ENCODE data around the gene CERCAM.
"Not testable (repeated sequence)": the region's sequence is repeated elsewhere in the genome, so short reads cannot be mapped to it uniquely, and the experiment has no call there.

Gene CERCAM

DNA sequence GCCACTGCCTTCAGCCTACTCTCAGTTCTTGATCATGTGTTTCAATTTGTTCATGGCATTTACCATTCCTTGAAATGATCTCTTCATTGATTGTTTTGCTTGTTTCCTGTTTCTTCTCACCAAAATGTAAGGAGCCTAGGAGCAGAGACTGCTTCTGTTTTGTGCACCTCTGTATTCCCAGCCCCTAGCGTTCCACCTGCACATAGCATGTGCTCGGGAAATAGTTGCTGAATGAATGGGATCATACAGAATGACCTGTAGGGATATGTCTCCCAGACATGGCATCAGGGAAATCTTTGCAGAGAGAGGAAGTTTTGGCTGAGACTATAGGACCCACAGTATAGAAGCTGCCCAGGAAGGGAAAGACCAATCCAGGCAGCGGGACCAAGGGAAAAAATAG lies 6.2 kb upstream of the CERCAM start:
- TF ChIP-seq, protein P1, sequence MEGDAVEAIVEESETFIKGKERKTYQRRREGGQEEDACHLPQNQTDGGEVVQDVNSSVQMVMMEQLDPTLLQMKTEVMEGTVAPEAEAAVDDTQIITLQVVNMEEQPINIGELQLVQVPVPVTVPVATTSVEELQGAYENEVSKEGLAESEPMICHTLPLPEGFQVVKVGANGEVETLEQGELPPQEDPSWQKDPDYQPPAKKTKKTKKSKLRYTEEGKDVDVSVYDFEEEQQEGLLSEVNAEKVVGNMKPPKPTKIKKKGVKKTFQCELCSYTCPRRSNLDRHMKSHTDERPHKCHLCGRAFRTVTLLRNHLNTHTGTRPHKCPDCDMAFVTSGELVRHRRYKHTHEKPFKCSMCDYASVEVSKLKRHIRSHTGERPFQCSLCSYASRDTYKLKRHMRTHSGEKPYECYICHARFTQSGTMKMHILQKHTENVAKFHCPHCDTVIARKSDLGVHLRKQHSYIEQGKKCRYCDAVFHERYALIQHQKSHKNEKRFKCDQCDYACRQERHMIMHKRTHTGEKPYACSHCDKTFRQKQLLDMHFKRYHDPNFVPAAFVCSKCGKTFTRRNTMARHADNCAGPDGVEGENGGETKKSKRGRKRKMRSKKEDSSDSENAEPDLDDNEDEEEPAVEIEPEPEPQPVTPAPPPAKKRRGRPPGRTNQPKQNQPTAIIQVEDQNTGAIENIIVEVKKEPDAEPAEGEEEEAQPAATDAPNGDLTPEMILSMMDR (IDR thresholded peaks at IDR 0.05; ENCODE audit: extremely low read depth, missing control alignments), result no peak
- no peak for DNase-seq (ENCODE audit: low spot score)

DNA sequence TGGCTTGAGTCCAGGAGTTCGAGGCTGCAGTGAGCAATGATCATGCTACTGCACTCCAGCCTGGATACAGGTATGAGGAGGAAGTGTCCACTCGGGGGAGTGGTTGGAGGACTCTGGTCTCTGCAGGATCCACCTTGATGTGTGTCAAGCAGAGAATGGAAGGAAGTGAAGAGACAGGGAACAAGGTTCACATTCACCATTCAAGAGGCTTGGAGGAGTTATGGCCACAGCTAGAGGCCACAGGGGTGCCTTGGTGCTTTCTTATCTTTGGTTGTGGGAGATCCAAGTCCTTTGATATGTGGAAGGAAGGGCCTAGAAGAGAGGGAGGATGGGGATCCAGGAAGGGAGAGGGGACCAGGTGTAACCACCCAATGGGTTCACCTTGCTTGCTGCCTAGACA lies 5.4 kb upstream of the CERCAM start:
- no peak for DNase-seq (ENCODE audit: low spot score)
- TF ChIP-seq, protein P1 (IDR thresholded peaks at IDR 0.05; ENCODE audit: extremely low read depth, missing control alignments), result no peak

DNA sequence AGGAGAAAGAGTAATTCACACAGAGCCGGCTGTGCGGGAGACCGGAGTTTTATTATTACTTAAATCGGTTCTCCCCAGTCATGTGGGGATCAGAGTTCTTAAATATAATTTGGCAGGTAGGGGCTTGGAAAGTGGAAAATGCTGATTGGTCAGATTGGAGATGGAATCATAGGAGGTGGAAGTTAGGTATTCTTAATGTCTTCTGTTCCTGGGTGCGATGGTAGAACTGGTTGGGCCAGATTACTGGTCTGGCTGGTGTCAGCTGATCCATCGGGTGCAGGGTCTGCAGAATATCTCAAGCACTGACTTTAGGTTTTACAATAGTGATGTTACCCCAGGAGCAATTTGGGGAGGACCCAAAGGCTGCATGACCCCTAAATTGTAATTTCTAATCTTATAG lies 4.6 kb upstream of the CERCAM start:
- no peak for DNase-seq (ENCODE audit: low spot score)
- TF ChIP-seq, protein P1 (IDR thresholded peaks at IDR 0.05; ENCODE audit: extremely low read depth, missing control alignments), result no peak

DNA sequence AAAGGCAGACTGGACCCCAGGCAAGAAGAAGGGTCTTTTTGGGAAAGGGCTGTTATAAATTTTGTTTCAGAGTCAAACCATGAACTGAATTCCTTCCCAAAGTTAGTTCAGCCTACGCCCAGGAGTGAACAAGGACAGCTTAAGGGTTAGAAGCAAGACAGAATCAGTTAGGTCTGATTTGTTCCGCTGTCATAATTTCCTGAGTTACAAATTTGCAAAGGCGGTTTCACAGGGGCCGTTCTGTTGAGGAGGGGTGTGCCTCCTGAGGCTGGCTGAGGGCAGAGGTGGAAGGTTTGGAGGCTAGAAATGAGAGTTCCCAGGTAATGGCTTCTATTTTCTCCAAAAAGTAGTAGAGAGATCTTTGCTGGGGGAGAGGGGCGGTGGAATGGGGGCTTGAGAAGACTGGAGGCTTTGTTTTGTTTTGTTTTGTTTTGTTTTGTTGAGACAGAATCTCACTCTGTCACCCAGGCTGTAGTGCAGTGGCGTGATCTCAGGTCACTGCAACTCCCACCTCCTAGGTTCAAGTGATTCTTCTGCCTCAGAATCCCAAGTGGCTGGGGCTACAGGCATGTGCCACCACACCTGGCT lies 4.1 kb upstream of the CERCAM start:
- DNase-seq (ENCODE audit: low spot score), result no peak
- TF ChIP-seq, protein P1 (IDR thresholded peaks at IDR 0.05; ENCODE audit: extremely low read depth, missing control alignments), result no peak

DNA sequence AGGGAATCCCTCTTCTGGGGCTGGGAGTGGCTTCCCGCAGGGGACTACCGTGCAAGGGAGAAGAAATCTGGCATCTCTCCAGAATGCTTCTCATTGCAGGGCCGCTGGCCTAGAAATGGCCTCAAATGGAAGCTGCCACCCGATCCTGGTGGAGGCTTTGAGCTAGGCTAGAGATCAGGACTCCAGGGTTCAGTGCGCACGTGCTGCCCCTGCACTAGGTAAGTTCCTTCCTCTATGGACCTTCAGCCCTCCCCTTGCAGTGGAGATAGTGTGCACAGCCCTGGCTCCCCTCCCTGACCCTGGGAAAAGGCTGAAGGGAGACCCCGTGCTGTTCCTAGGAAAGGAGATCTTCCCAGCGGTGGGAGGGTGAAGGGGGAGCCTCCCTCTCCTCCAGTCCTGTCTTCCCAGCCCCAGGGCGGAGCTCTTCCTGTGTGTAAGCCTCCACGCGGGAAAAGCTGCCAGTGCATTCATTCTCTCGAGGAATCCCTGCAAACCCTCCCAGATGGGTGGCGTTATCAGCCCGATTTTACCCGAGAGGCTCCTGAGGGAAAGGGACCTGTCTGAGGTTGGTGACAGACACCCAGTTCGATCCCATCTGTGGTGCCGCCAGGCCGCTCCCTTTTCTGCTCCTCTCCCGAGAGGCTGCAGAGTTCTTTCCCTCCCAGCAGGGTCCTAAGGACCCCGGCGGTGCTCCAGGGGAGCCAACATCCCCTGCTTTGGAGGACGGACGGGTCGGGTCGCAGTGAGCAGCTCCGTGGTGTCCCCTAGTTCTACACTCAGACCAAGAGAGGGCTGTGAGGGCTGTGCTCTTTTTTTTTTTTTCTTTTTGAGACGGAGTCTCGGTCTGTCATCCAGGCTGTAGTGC lies 1.4 kb upstream of the CERCAM start:
- TF ChIP-seq, protein P1 (IDR thresholded peaks at IDR 0.05; ENCODE audit: extremely low read depth, missing control alignments), result no peak
- no peak for DNase-seq (ENCODE audit: low spot score)

DNA sequence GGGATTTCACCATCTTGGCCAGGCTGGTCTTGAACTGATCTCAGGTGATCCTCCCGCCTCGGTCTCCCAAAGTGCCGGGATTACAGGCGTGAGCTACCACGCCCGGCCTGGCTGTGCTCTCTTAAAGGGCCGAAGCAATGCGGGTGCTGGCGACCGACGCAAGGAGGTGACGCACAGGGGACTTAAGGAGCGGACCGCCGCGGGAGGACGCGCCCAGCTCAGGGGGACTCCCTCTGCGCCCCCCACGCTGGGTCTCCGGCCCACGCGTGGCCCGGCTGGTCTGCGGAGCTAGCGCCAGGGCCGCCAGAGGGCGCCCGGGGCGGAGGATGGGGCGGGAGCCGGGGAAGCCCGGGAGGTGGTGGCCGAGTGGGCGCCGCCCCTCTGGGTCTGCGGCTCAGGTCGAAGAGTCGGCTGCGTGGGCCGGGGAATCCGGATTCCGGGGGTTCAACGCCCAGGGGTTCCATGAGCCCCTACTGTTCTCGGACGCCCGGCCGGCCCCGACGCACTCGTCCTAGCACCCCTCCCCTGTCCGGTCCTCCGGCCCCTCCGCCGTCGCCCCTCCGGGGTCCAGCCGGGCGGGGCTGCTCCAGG lies 502 bp upstream of the CERCAM start:
- DNase-seq (ENCODE audit: low spot score), result peak; percentile 96
- TF ChIP-seq, protein P1 (IDR thresholded peaks at IDR 0.05; ENCODE audit: extremely low read depth, missing control alignments), result peak; percentile 88

DNA sequence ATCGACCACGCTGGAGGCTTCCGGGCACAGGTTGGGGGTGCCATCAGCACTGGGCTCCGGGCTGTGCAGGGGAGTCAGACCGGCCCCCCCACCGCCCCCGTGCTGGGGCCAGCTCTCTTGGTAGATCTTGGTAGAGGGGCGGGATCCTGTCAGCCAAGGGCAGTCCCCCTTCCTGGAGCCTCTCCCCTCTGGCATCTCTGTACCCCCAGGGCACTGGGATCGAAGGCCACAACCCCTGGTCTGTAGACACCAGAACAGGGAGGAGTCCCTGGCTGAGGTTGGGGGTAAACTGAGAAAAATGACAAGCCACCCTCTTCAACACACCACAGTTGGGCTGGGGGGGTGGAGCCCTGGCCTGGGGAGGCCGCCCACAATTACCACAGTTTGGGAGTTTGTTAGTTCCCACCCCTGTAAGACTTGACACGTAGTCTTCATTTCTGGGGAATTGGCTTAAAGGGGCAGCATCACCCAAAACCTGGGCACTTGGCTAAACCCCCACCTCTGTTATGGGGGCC lies 882 bp downstream of the CERCAM start:
- TF ChIP-seq, protein P1 (IDR thresholded peaks at IDR 0.05; ENCODE audit: extremely low read depth, missing control alignments), result no peak
- DNase-seq (ENCODE audit: low spot score), result no peak

DNA sequence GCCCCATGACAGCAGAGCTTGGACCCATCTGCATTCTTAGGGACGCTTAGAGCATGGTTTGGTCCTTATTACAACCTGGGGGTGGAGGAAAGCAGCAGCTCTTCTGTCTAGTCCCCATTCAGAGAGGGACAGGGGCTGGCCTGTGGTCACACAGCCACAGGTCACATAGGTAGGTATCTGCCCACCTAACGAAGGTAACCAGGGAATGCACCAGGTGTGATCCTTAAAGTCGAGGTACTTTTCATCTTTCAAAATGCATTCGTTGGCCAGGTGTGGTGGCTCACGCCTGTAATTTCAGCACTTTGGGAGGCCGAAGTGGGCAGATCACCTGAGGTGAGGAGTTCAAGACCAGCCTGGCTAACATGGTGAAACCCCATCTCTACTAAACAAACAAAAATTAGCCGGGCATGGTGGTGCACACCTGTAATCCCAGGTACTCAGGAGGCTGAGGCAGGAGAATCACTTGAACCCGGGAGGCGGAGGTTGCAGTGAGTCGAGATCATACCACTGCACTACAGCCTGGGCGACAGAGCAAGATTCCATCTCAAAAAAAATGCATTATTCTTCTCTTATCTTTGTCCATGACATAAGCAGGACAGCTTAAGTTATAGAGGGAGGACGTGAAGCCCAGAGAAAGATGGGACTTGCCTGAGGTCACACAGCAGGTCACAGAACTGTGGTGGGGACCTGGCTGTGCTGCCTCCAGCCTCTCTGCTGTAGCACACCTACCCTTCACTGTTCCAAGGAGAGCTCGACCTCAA lies 1.5 kb downstream of the CERCAM start:
- not testable (repeated sequence) for DNase-seq (ENCODE audit: low spot score)

Measured in GM20000 (cell line).